ENCODE measurements around the gene OR2T33.
"Not testable (repeated sequence)": the region's sequence is repeated elsewhere in the genome, so short reads cannot be mapped to it uniquely, and the experiment has no call there.

DNA sequence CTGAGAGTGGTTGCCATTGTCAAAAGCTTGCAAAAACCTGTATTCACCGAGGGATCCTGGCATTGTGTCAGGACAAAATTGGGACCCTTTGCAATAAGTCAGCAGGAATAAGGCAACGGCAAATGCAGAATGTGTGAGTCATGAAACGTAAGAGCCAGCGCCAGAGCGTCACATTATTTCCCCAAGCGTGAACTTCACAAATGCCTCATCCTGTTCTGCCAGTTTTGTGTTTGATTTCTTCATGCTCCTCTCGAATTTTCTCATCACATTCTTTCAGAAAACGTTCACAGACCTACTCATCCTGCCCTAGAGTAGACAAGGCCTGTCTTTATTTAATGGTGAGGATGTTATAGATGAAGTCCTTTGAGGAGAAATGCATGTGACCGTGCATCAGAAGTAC lies 27.9 kb upstream of the OR2T33 start:
- TF ChIP-seq POLR2A (IDR thresholded peaks at IDR 0.05), result not testable (repeated sequence)
- TF ChIP-seq, protein P1, sequence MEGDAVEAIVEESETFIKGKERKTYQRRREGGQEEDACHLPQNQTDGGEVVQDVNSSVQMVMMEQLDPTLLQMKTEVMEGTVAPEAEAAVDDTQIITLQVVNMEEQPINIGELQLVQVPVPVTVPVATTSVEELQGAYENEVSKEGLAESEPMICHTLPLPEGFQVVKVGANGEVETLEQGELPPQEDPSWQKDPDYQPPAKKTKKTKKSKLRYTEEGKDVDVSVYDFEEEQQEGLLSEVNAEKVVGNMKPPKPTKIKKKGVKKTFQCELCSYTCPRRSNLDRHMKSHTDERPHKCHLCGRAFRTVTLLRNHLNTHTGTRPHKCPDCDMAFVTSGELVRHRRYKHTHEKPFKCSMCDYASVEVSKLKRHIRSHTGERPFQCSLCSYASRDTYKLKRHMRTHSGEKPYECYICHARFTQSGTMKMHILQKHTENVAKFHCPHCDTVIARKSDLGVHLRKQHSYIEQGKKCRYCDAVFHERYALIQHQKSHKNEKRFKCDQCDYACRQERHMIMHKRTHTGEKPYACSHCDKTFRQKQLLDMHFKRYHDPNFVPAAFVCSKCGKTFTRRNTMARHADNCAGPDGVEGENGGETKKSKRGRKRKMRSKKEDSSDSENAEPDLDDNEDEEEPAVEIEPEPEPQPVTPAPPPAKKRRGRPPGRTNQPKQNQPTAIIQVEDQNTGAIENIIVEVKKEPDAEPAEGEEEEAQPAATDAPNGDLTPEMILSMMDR (IDR thresholded peaks at IDR 0.05), result not testable (repeated sequence)

All from esophagus squamous epithelium (tissue), 4 donors.